H9 (cell line): ENCODE data around the gene NOVA2. TPM values are rescaled to one million over a fixed set of nuclear protein-coding genes. Genes with fewer than 3 reads are reported as not detected.

Experiments used
- DNase-seq: peaks from one replicate; pipeline ENCODE4 v3.0.0-alpha.2; 2017
- H2AFZ ChIP-seq: one replicate; pipeline ENCODE4 v1.6.1; 2013; ENCODE audit warnings: mild to moderate bottlenecking, low read length, control low read depth, moderate library complexity
- H2AK5ac ChIP-seq: 2 replicates; pipeline ENCODE4 v1.6.1; 2013; ENCODE audit warnings: low read length, control low read depth, mixed read lengths; ENCODE audit not compliant: insufficient read length
- H2BK120ac ChIP-seq: one replicate; pipeline ENCODE4 v1.6.1; 2013; ENCODE audit warnings: low read depth, mild to moderate bottlenecking, low read length, control low read depth, inconsistent platforms; ENCODE audit not compliant: poor library complexity, severe bottlenecking
- H2BK12ac ChIP-seq: 2 replicates; pipeline ENCODE4 v1.6.1; 2013; ENCODE audit warnings: low read length, control low read depth, mixed read lengths, low read depth; ENCODE audit not compliant: insufficient read length
- H2BK15ac ChIP-seq: 2 replicates; pipeline ENCODE4 v1.6.1; 2013; ENCODE audit warnings: low read depth, low read length, control low read depth
- H2BK20ac ChIP-seq: one replicate; pipeline ENCODE4 v1.6.1; 2013; ENCODE audit warnings: low read depth, mild to moderate bottlenecking, low read length, control low read depth, inconsistent platforms; ENCODE audit not compliant: poor library complexity, severe bottlenecking
- H2BK5ac ChIP-seq: 2 replicates; pipeline ENCODE4 v1.6.1; 2013; ENCODE audit warnings: low read length, control low read depth, mixed read lengths; ENCODE audit not compliant: insufficient read length
- H3K14ac ChIP-seq: 2 replicates; pipeline ENCODE4 v1.6.1; 2013; ENCODE audit warnings: low read length, control low read depth; ENCODE audit not compliant: insufficient read depth
- H3K18ac ChIP-seq: 2 replicates; pipeline ENCODE4 v1.6.1; 2013; ENCODE audit warnings: low read depth, mild to moderate bottlenecking, mixed read lengths, low read length, control low read depth; ENCODE audit not compliant: insufficient read length
- H3K23ac ChIP-seq: 2 replicates; pipeline ENCODE4 v1.6.1; 2013; ENCODE audit warnings: low read length, control low read depth, mixed read lengths, low read depth; ENCODE audit not compliant: insufficient read length
- H3K23me2 ChIP-seq: 2 replicates; pipeline ENCODE4 v1.6.1; 2013; ENCODE audit warnings: low read depth, mild to moderate bottlenecking, mixed read lengths, low read length, control low read depth; ENCODE audit not compliant: insufficient read length, poor library complexity, severe bottlenecking
- H3K27ac ChIP-seq: 2 replicates; pipeline ENCODE4 v1.5.1; 2013; ENCODE audit warnings: low read length, control low read depth, mixed read lengths, low read depth; ENCODE audit not compliant: insufficient read length
- H3K27me3 ChIP-seq: 2 replicates; pipeline ENCODE4 v1.6.1; 2013; ENCODE audit warnings: low read length, control low read depth, inconsistent platforms; ENCODE audit not compliant: insufficient read depth
- H3K4ac ChIP-seq: 2 replicates; pipeline ENCODE4 v1.6.1; 2013; ENCODE audit warnings: low read depth, mild to moderate bottlenecking, control low read depth, inconsistent platforms, low read length, moderate library complexity
- H3K4me1 ChIP-seq: 2 replicates; pipeline ENCODE4 v1.6.1; 2013; ENCODE audit warnings: low read length, control low read depth, inconsistent platforms; ENCODE audit not compliant: insufficient read depth
- H3K4me2 ChIP-seq: 2 replicates; pipeline ENCODE4 v1.6.1; 2013; ENCODE audit warnings: low read length, control low read depth, mixed read lengths; ENCODE audit not compliant: insufficient read length, insufficient read depth
- H3K56ac ChIP-seq: 2 replicates; pipeline ENCODE4 v1.6.1; 2013; ENCODE audit warnings: low read depth, mild to moderate bottlenecking, mixed read lengths, low read length, control low read depth; ENCODE audit not compliant: insufficient read length
- H3K79me1 ChIP-seq: 2 replicates; pipeline ENCODE4 v1.6.1; 2013; ENCODE audit warnings: low read depth, mild to moderate bottlenecking, moderate library complexity, low read length, control low read depth, inconsistent platforms; ENCODE audit not compliant: insufficient read depth, poor library complexity, severe bottlenecking
- H3K79me2 ChIP-seq: 2 replicates; pipeline ENCODE4 v1.6.1; 2013; ENCODE audit warnings: low read length, control low read depth, inconsistent platforms; ENCODE audit not compliant: insufficient read depth
- H3K9ac ChIP-seq: 2 replicates; pipeline ENCODE4 v1.6.1; 2013; ENCODE audit warnings: low read length, control low read depth, mixed read lengths; ENCODE audit not compliant: insufficient read length; ENCODE audit errors: extremely low read depth
- H3K9me3 ChIP-seq: one replicate; pipeline ENCODE4 v1.6.1; 2013; ENCODE audit warnings: low read depth, low read length, inconsistent platforms; ENCODE audit not compliant: control insufficient read depth
- H3T11ph ChIP-seq: one replicate; pipeline ENCODE4 v1.6.1; 2013; ENCODE audit warnings: mild to moderate bottlenecking, low read length, control low read depth, inconsistent platforms
- H4K20me1 ChIP-seq: one replicate; pipeline ENCODE4 v1.6.1; 2013; ENCODE audit not compliant: control insufficient read depth, insufficient read length, insufficient read depth
- H4K5ac ChIP-seq: 2 replicates; pipeline ENCODE4 v1.6.1; 2013; ENCODE audit warnings: low read depth, mild to moderate bottlenecking, mixed read lengths, low read length, control low read depth; ENCODE audit not compliant: insufficient read length
- H4K8ac ChIP-seq: replicated peaks from 2 replicates; pipeline ENCODE4 v1.6.1; 2013; ENCODE audit warnings: low read length, control low read depth, mixed read lengths, low read depth; ENCODE audit not compliant: insufficient read length
- H4K91ac ChIP-seq: 2 replicates; pipeline ENCODE4 v1.6.1; 2013; ENCODE audit warnings: low read depth, mild to moderate bottlenecking, moderate library complexity, mixed read lengths, low read length, control low read depth; ENCODE audit not compliant: insufficient read length
- H3K27ac Mint-ChIP-seq, 3 experiments: 2 replicates in 2 of 3; 3 replicates in 1 of 3; pipeline ENCODE4 v1.8.0; 2020 to 2021; ENCODE audit warnings: mixed read lengths in 3 of 3, mild to moderate bottlenecking in 1 of 3, moderate library complexity in 1 of 3
- H3K27me3 Mint-ChIP-seq: 2 replicates; pipeline ENCODE4 v1.8.0; 2021; ENCODE audit warnings: low read depth, mild to moderate bottlenecking, moderate library complexity, mixed read lengths
- H3K36me3 Mint-ChIP-seq, 3 experiments: 2 replicates in 2 of 3; 3 replicates in 1 of 3; pipeline ENCODE4 v1.8.0; 2020 to 2021; ENCODE audit warnings: low read depth in 3 of 3, mixed read lengths in 3 of 3; ENCODE audit not compliant: insufficient read depth in 1 of 3
- H3K4me1 Mint-ChIP-seq, 2 experiments: 2 replicates each; pipeline ENCODE4 v1.8.0; 2020; ENCODE audit warnings: mixed read lengths in 2 of 2
- H3K4me3 Mint-ChIP-seq, 2 experiments: 2 replicates in 1 of 2; 3 replicates in 1 of 2; pipeline ENCODE4 v1.8.0; 2020 to 2021; ENCODE audit warnings: mild to moderate bottlenecking in 2 of 2, mixed read lengths in 2 of 2, moderate library complexity in 1 of 2
- H3K9me3 Mint-ChIP-seq, 2 experiments: 2 replicates in 1 of 2; 3 replicates in 1 of 2; pipeline ENCODE4 v1.8.0; 2020; ENCODE audit warnings: mild to moderate bottlenecking in 2 of 2, mixed read lengths in 2 of 2, moderate library complexity in 1 of 2
- WGBS: extraction: QIAGEN DNeasy Blood & Tissue Kit; methylation state at CpG from one replicate; pipeline ENCODE4 v1.1.7; 2013; ENCODE audit warnings: missing lambda C conversion rate, low lambda C conversion rate, mixed read lengths; ENCODE audit not compliant: insufficient read length; ENCODE audit errors: extremely low coverage; 5-methylcytosine and 5-hydroxymethylcytosine counted together
- total RNA-seq: library from RNA; stranded (reverse); gene quantifications from 2 replicates; pipeline ENCODE4 v1.2.1, GENCODE V29; 2021
- TF ChIP-seq, protein P1 (sequence below): fragments of 200-600 bp; sonication (generic); conservative IDR thresholded peaks from 3 replicates; pipeline ENCODE4 v1.8.0; 2021; ENCODE audit warnings: antibody characterized with exemption, mild to moderate bottlenecking

Gene NOVA2
- total RNA-seq, 1 experiment from 2014 or later: 8.8 TPM

DNA sequence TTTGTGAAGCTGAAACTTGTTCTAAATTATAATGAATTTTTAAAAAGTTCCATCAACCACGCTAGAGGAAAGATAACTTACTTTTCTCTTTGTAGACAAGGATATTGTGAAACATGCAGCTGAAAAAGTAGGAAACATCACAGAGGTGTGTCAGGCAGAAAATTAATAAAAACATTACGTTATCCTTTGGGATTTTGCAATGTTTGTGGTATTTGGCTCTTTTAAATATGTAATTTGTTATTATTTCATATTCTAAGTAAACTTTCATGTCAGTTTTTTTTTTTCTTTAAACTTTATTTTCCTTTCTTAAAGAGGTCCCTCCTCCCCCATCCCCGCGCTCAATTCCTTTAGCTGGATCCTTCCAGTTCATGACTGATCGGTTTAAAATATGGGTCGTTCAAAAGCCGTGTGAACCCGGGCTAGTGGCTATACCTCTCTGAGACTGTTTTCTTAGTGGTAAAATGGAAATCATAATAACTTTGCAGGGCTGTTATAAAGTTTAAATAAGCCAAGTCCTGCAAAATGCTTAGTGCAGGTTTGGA, 20.9 kb upstream of the NOVA2 start:
- Histone ChIP-seq H4K91ac (no peak overlapping the region), H2BK15ac (no peak overlapping the region), H3K23ac (no peak overlapping the region), H3K4ac (no peak overlapping the region), H2BK120ac (no peak overlapping the region), H2AK5ac (no peak overlapping the region), H2BK20ac (no peak overlapping the region), H3K18ac (no peak overlapping the region), H2BK12ac (no peak overlapping the region), H3K27me3 (no peaks in the 10 kb centered on the region), H3K4me1 (no peaks in the 10 kb centered on the region), H4K8ac (no peak overlapping the region), H3K79me2 (0 out of 2 replicates have a peak, but pooled peaks cover 5% of the 10 kb centered on the region), H3K4me2 (peak overlapping the region; percentile 90), H4K20me1 (no peaks in the 10 kb centered on the region), H3K79me1 (peaks cover 3% of the 10 kb centered on the region), H3K14ac (no peak overlapping the region), H3K23me2 (peaks cover 3% of the 10 kb centered on the region), H3K9me3 (no peaks in the 10 kb centered on the region), H3K27ac (no peak overlapping the region), H2AFZ (peak overlapping the region; percentile 90), H3K9ac (peak overlapping the region; percentile 36), H3K56ac (no peak overlapping the region), H3T11ph (no peak overlapping the region), H2BK5ac (no peak overlapping the region), H4K5ac (no peak overlapping the region)
- Mint-ChIP-seq H3K27me3 (peaks cover 12% of the 10 kb centered on the region), H3K9me3 (no peaks in the 10 kb centered on the region; a peak in 2 of 5 replicates), H3K27ac (no peak overlapping the region), H3K4me1 (peaks cover 4 to 21% of the 10 kb centered on the region in 2 experiments), H3K36me3 (peaks cover 6 to 7% (median 6%) of the 10 kb centered on the region in 3 experiments; a peak in 6 of 7 replicates), H3K4me3 (0 out of 5 replicates have a peak overlapping the region, but pooled peaks of 1 of the 2 experiments have one; percentile 59)
- TF ChIP-seq, protein P1, sequence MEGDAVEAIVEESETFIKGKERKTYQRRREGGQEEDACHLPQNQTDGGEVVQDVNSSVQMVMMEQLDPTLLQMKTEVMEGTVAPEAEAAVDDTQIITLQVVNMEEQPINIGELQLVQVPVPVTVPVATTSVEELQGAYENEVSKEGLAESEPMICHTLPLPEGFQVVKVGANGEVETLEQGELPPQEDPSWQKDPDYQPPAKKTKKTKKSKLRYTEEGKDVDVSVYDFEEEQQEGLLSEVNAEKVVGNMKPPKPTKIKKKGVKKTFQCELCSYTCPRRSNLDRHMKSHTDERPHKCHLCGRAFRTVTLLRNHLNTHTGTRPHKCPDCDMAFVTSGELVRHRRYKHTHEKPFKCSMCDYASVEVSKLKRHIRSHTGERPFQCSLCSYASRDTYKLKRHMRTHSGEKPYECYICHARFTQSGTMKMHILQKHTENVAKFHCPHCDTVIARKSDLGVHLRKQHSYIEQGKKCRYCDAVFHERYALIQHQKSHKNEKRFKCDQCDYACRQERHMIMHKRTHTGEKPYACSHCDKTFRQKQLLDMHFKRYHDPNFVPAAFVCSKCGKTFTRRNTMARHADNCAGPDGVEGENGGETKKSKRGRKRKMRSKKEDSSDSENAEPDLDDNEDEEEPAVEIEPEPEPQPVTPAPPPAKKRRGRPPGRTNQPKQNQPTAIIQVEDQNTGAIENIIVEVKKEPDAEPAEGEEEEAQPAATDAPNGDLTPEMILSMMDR: no peak
- no peak for DNase-seq
- no CpG with 5 or more reads among the region's 8 CpGs for WGBS
